K562 (cell line): ENCODE results near the gene TMEM207. TPM values are rescaled to one million over a fixed set of nuclear protein-coding genes. Genes with fewer than 3 reads are reported as not detected.

Experiments
- ATAC-seq: fragments of 200-7000 bp; cut with Tn5 transposase; 3 replicates; pipeline ENCODE4 v1.9.1; 2020; ENCODE audit warnings: moderate library complexity
- BruUV-seq: library from RNA; stranded (reverse); fragments of 400-500 nt; replicated peaks from 2 replicates; lab custom pipeline; 2021; lab: Mats Ljungman, UMichigan
- CTCF ChIA-PET: fragments of 300-600 bp; formaldehyde crosslinking; extraction: SDS; loops from one replicate; lab custom pipeline; 2021; ENCODE audit warnings: low intra/inter-chr PET ratio; lab: Yijun Ruan, JAX
- POLR2A ChIA-PET: fragments of 300-600, 350-650 bp; sonication (Branson Sonifier 250); formaldehyde crosslinking; extraction: SDS; loops from one replicate; lab custom pipeline; 2021; ENCODE audit warnings: antibody characterized with exemption, inconsistent platforms; lab: Yijun Ruan, JAX
- DNase-seq, 4 experiments: peaks; one replicate each; pipeline versions ENCODE4 v3.0.0 to v3.0.0-alpha.2; 2011 to 2018; ENCODE audit warnings: low spot score in 3 of 4, mixed read lengths in 3 of 4; ENCODE audit errors: extremely low read depth in 1 of 4
- FAIRE-seq: peaks from 2 replicates; lab custom pipeline; 2011; peaks lifted over from hg19 to GRCh38; lab: Jason Lieb, UNC
- H2AFZ ChIP-seq: 2 replicates; pipeline ENCODE4 v1.6.0; 2011; ENCODE audit warnings: low read depth, low read length, control low read depth, inconsistent platforms
- H3K27ac ChIP-seq: fragments of 200-600 bp; 3 replicates; pipeline ENCODE4 v1.8.0; 2011; ENCODE audit warnings: low read depth, mild to moderate bottlenecking, control low read depth, inconsistent platforms, low read length, moderate library complexity, mixed read lengths; ENCODE audit errors: extremely low read depth
- H3K27me3 ChIP-seq, 2 experiments: fragments of 300-600 bp in 1 of 2; 2 replicates in 1 of 2; 3 replicates in 1 of 2; pipeline versions ENCODE4 v1.6.0 to v1.8.0; 2011; ENCODE audit warnings: inconsistent platforms in 2 of 2, low read length in 2 of 2, mild to moderate bottlenecking in 1 of 2, mixed read lengths in 1 of 2, moderate library complexity in 1 of 2; ENCODE audit not compliant: control insufficient read depth in 2 of 2, insufficient read depth in 2 of 2
- H3K36me3 ChIP-seq: fragments of 300-600 bp; 3 replicates; pipeline ENCODE4 v1.8.0; 2011; ENCODE audit warnings: mild to moderate bottlenecking, low read length, inconsistent platforms; ENCODE audit not compliant: control insufficient read depth, insufficient read depth
- H3K4me1 ChIP-seq, 2 experiments: fragments of 200-600 bp in 1 of 2; replicated peaks in 1 of 2; 2 replicates in 1 of 2; 3 replicates in 1 of 2; pipeline versions ENCODE4 v1.5.1 to v1.8.0; 2011; ENCODE audit warnings: inconsistent platforms in 2 of 2, low read length in 2 of 2, mild to moderate bottlenecking in 1 of 2, mixed read lengths in 1 of 2, moderate library complexity in 1 of 2; ENCODE audit not compliant: control insufficient read depth in 2 of 2, insufficient read depth in 2 of 2
- H3K4me2 ChIP-seq: 2 replicates; pipeline ENCODE4 v1.6.1; 2011; ENCODE audit warnings: low read length, control low read depth, inconsistent platforms, mixed read lengths; ENCODE audit not compliant: insufficient read depth
- H3K4me3 ChIP-seq: fragments of 200-600 bp; sonication (generic), shearing (Covaris generic); 2 replicates; pipeline ENCODE4 v1.5.1; 2016; ENCODE audit warnings: control low read depth, inconsistent platforms
- H3K79me2 ChIP-seq: fragments of 200-600 bp; 3 replicates; pipeline ENCODE4 v1.8.0; 2011; ENCODE audit warnings: low read length, inconsistent platforms; ENCODE audit not compliant: control insufficient read depth, insufficient read depth
- H3K9ac ChIP-seq, 2 experiments: 2 replicates each; pipeline versions ENCODE4 v1.6.0 to v1.6.1; 2011; ENCODE audit warnings: low read depth in 2 of 2, low read length in 2 of 2, control low read depth in 1 of 2, inconsistent platforms in 1 of 2, mild to moderate bottlenecking in 1 of 2, mixed read lengths in 1 of 2; ENCODE audit not compliant: insufficient read depth in 1 of 2
- H3K9me1 ChIP-seq: one replicate; pipeline ENCODE4 v1.6.0; 2011; ENCODE audit warnings: inconsistent platforms, mild to moderate bottlenecking, low read length, moderate library complexity; ENCODE audit not compliant: control insufficient read depth, insufficient read depth
- H3K9me3 ChIP-seq: replicated peaks from 2 replicates; pipeline ENCODE4 v1.5.1; 2011; ENCODE audit warnings: low read depth, low read length, inconsistent platforms; ENCODE audit not compliant: control insufficient read depth, insufficient read depth
- H4K20me1 ChIP-seq: replicated peaks from 2 replicates; pipeline ENCODE4 v1.6.1; 2011; ENCODE audit warnings: low read length, inconsistent platforms, mixed read lengths; ENCODE audit not compliant: control insufficient read depth, insufficient read depth
- PHF21A ChIP-seq: fragments of 450-650 bp; IDR thresholded peaks from 2 replicates; pipeline ENCODE4 v1.6.1; 2017; ENCODE audit warnings: low read depth, borderline replicate concordance
- POU5F1 ChIP-seq: fragments of 150-350 bp; IDR thresholded peaks from 2 replicates; pipeline ENCODE4 v1.6.1; 2014; ENCODE audit warnings: borderline replicate concordance, low read length, low read depth, mild to moderate bottlenecking; ENCODE audit not compliant: partially characterized antibody
- RBM17 ChIP-seq: fragments of 200-400 bp; formaldehyde crosslinking; IDR thresholded peaks from 2 replicates; pipeline ENCODE4 v1.6.1; 2017; ENCODE audit warnings: low read depth, mild to moderate bottlenecking, low read length, borderline replicate concordance
- RNF2 ChIP-seq: sonication (generic); IDR thresholded peaks from 2 replicates; pipeline ENCODE4 v1.6.1; 2016
- SMAD1 ChIP-seq: fragments of 150-350 bp; IDR thresholded peaks from 2 replicates; pipeline ENCODE4 v1.6.1; 2014; ENCODE audit warnings: low read length, low read depth; ENCODE audit not compliant: partially characterized antibody
- ZBTB5 ChIP-seq: fragments of 450-650 bp; IDR thresholded peaks from 2 replicates; pipeline ENCODE4 v1.6.1; 2017; ENCODE audit warnings: antibody characterized with exemption
- ZNF584 ChIP-seq: fragments of 200-800 bp; sonication (Bioruptor generic); IDR thresholded peaks from 2 replicates; pipeline ENCODE4 v1.6.1; 2016; ENCODE audit warnings: low read depth, mild to moderate bottlenecking, missing genetic modification characterization, missing compliant biosample characterization
- in situ Hi-C: fragments of 300-500 bp; cut with MboI; formaldehyde crosslinking; loops from 4 replicates; pipeline ENCODE4 v1.15.0; 2018; ENCODE audit warnings: inconsistent platforms, mixed read lengths
- intact Hi-C: fragments of 100-400 bp; cut with micrococcal nuclease; formaldehyde crosslinking; loops from 2 replicates; pipeline ENCODE4 v1.14.2; 2022
- polyA plus RNA-seq, 8 experiments: library from polyadenylated mRNA; depleted of rRNA in 4 of 8; stranded (reverse) in 5 of 8; unstranded in 3 of 8; fragments of >200 nt; fragmentation: Nextera tagmentation in 2 of 8; fragmentation: Illumina TruSeq in 1 of 8; extraction: Ambion mirVana in 2 of 8; extraction: Trizol in 1 of 8; gene quantifications; 2 replicates each; pipeline versions ENCODE4 v1.2.1 to v1.2.3, GENCODE V29; 2011 to 2014; ENCODE audit warnings: inconsistent platforms in 1 of 8, missing spikeins in 1 of 8
- total RNA-seq, 7 experiments: library from RNA; depleted of rRNA in 6 of 7; stranded (reverse); fragments of >200 nt in 6 of 7; fragmentation: Illumina TruSeq in 2 of 7; extraction: Trizol in 2 of 7; gene quantifications; 2 replicates each; pipeline versions ENCODE4 v1.2.1 to v1.2.3, GENCODE V29; 2011 to 2021; ENCODE audit warnings: low replicate concordance in 1 of 7

Gene TMEM207
- total and polyA plus RNA-seq, 9 of the 15 experiments (the other 6 are each of a cell fraction or from before 2014, with no cell fraction given) = 0.04 to 0.10 (median 0.04) TPM; not detected in 4

- TF ChIP-seq ZBTB5 (no peak), POU5F1 (no peak), RNF2 (no peak)
These were observed 43.3 kb upstream of the TMEM207 start (continued) for GRCh38 chr3:190492966-190493365.

GRCh38 chr3:190492129-190492528, 42.4 kb upstream of the TMEM207 start:
- Histone ChIP-seq H3K9me3 (no peaks in the 10 kb centered on the region), H3K9me1 (no peaks in the 10 kb centered on the region), H3K4me2 (no peak overlapping the region), H3K79me2 (no peaks in the 10 kb centered on the region), H3K4me1 (no peaks in the 10 kb centered on the region), H4K20me1 (no peaks in the 10 kb centered on the region), H3K36me3 (no peaks in the 10 kb centered on the region), H3K9ac (no peak overlapping the region), H3K27ac (no peak overlapping the region), H3K27me3 (no peaks in the 10 kb centered on the region), H3K4me3 (no peak overlapping the region), H2AFZ (no peak overlapping the region)
- intact Hi-C loops = no loop called here
- FAIRE-seq (no peak), ATAC-seq (no peak), DNase-seq (no peak)
- in situ Hi-C loops = no loop called here
- POLR2A ChIA-PET = no interaction called here
- no TSS peak for BruUV-seq
- CTCF ChIA-PET = no interaction called here
- TF ChIP-seq RBM17 (no peak), SMAD1 (no peak), PHF21A (no peak), ZNF584 (CRISPR knock-in tag) (no peak)
